Fibroblast of gingiva (primary cell): ENCODE results near the gene TRIM61.
A peak's percentile ranks its signal among the peaks of the same experiment; 100 is the strongest.
"Not testable (repeated sequence)": the region's sequence is repeated elsewhere in the genome, so short reads cannot be mapped to it uniquely, and the experiment has no call there.

Experiments
- DNase-seq: peaks from one replicate; pipeline ENCODE4 v3.0.0-alpha.2; 2011; ENCODE audit warnings: low read depth

Gene TRIM61

DNA sequence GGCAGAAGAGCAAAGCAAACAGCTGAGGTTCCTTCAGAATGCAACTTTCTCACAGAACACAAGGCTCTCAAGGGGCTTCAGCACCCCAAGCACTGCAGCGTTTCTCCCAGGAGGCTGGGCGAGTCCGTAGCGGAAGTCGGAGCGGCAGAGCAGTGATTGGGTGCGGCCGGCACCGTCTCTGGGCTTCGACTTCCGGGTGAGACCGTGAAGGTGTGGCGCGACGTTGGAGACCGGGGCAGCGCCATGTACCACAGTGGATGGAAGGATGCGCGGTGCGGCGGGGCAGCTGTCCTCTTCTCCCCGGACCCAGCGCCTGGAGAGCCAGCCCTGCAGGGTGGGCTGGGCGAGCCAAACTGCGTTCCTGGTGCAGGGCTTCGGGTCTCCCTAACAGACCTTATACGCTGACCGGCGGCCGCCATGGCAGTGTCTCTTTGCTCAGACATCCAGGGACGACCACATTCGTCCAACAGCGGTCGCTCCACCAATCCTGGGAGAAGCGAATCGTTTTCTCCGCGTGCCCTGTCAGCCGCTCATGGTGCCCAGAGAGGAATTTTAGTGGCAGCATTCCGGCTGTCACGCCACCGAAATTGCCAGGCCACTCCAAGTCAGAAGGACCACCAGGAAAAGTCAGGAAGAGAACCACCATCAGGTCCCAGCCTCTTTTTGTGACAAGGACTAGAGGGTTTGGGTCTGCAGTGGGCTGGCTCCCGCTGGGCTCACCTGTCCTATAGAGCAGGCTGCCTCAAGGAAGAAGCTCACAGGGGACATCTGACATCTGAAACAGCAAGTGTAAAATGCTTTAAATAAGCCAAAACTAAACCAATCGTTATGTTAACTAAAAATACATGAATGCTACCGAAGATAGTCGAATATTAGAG lies 20.5 kb downstream of the TRIM61 start:
- DNase-seq: peak; percentile 72

DNA sequence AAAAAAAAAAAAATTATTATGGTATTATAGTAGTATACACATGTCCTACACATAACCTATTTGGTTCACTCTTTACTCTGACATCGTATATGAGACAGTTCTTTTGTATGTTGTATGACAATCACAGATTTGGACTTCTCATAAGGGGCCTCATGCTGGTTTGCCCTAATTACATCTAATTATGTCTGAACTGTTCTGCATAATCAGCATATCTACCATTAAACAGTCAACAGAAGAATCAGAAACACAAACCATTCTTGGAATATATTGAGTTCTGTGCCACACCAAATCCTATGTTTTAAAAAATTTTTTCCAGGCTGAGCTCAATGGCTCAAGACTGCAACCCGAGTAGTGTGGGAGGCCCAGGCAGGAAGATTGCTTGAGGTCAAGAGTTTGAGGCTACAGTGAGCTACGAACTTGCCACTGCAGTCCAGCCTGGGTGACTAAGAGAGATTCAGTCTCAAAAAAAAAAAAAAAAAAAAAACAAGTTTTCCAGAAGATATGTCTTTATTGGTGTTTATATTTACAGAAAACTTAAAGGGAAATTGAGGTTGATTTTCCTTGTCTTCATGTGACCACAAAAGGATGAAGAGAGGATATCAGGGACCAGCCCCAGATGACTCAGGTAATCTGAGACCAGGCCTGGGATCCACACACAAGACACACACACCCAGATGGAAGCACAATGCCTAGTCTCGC lies 22.2 kb downstream of the TRIM61 start:
- DNase-seq: no peak

DNA sequence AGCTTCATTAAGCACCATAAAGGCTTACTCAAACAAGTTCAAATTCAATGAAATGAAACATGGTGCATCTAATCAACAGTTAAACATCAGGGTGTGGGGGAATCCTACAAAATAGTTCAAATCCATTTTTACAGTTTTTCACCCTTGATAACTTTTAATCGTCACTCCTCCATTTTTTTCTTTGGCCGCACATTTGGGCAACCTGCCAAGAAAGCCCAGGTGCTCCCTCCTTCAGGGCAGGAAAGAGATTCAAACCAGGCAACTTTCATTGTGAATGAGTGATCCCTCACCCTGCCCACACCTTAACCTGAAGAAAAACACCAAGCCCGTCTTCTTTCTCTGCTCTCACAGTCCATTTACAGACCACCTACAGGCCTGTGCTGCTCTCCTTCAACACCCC lies 24.9 kb downstream of the TRIM61 start:
- DNase-seq: no peak

DNA sequence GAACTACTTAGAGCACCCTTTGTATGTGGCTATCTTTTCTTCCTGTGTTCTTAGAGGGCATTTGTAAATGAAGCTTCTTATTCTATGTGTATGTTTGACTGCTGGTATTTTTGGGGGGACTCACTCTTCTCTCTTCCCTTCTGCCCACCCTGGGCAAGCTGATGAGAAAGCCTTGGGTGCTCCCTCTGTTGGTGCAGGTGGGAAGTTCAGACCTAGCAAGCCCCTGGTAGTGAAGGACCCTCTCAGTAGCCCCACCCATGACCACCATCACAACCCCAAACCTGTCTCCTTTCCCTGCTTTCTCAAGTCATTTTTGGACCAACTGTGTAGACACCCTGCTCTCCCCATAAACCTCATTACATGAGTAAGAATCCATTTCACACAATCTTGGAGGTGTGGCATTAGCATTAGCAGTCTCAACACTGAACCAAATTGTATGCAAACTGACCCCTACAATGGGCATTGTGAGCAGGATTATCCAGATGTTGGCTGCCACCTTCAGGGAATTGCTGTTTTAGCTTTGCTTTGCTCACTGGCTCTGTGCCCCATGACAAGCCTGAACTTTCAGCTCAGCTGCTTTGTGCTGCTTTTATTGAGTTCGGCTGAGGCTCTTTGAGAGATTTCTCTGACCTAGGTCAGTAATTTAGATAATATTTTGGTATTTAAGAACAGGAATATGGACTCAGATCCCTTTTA lies 27.9 kb downstream of the TRIM61 start:
- peak; percentile 30 for DNase-seq

DNA sequence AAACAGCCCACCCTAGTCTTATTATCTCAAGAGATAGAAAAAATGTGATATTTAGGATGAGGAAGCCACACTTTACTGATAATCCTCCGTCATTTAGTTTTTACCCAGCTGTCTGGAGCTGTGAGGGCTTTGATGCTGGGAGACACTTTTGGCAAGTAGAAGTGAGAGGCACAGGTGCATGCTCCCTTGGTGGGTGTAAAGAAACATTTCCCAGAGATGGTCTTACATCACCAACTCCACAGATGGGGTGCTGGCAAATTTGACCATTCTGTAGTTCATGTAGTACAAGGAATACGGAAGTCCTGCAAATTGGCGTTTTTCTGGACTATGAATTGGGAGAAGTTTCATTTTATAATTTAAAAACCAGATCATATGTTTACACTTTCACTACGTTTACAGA lies 28.5 kb downstream of the TRIM61 start:
- DNase-seq: no peak

DNA sequence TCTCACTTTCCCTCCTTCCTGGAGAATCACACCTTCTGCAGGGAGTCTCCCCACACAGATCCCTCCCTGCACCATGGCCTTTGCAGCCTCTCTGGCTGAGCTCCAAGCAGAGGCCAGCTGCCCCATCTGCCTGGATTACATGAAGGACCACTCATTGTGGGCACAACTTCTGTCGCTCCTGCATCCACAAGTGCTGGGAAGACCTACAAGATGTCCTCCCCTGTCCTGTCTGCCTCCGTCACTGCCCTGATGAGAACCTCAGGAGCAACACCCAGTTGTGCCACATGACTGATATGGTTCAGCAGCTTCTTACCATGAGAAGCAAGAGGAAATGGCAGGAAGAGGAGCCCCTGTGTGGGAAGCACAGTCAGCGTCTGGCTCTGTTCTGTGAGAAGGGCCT lies 29.5 kb downstream of the TRIM61 start:
- DNase-seq: not testable (repeated sequence)

DNA sequence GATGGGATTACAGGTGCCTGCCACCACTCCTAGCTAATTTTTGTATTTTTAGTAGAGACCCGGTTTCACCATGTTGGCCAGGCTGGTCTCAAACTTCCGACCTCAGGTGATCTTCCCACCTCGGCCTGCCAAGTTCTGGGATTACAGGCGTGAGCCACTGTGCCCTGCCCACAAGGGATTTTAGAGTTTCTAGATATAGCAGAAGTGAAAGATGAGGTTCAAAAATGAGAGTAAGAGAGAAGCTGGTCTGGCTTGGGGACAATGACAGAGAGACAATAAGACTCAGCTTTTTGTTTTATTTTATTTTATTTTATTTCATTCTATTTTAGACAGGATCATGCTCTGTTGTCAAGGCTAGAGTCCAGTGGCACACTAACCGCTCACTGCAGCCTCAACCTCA lies 30.6 kb downstream of the TRIM61 start:
- no peak for DNase-seq

DNA sequence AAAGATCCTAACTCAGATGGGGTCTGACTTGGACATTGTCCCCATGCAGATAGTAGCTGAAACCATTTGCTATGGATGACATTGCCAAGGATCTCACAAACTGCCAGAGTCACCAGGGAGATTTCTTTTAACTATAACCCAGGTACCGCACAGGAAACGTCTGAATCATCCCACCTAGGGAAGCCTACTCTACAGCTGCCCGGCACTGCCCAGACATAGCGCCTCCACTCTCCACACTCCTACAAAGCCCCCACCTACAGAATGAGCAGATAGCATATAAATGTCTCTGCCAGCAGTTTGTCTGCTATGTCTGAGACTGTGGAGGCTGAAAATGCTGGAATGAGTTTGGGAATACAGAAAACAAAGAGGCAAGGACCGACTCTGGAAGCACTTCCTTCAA lies 32.3 kb downstream of the TRIM61 start:
- no peak for DNase-seq

DNA sequence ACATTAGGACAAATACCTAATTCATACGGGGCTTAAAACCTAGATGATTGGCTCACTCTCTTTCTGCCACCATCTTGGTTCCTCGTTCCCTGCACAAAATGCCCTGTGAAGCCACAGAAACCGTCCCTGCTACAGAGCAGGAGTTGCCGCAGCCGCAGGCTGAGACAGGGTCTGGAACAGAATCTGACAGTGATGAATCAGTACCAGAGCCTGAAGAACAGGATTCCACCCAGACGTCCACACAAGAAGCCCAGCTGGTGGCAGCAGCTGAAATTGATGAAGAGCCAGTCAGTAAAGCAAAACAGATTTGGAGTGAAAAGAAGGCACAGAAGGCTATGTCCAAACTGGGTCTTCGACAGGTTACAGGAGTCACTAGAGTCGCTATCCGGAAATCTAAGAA lies 34.3 kb downstream of the TRIM61 start:
- peak; percentile 20 for DNase-seq

DNA sequence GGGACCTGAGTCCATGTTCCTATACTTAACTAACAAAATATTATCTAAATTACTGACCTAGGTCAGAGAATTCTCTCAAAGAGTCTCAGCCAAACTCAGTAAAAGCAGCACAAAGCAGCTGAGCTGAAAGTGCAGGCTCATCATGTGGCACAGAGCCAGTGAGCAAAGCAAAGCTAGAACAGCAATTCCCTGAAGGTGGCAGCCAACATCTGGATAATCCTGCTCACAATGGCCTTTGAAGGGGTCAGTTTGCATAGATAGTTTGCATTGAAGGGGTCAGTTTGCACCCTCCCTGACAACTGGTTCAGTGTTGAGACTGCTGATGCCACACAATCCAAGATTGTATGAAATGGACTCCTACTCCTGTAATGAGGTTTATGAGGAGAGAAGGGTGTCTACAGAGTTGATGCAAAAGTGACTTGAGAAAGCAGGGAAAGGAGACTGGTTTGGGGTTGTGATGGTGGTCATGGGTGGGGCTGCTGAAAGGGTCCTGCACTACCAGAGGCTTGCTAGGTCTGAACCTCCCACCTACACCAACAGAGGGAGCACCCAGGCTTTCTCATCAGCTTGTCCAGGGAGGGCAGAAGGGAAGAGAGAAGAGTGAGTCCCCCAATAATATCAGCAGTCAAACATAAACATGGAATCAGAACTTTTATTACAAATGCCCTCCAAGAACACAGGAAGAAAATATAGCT lies 39.7 kb downstream of the TRIM61 start:
- peak; percentile 63 for DNase-seq

DNA sequence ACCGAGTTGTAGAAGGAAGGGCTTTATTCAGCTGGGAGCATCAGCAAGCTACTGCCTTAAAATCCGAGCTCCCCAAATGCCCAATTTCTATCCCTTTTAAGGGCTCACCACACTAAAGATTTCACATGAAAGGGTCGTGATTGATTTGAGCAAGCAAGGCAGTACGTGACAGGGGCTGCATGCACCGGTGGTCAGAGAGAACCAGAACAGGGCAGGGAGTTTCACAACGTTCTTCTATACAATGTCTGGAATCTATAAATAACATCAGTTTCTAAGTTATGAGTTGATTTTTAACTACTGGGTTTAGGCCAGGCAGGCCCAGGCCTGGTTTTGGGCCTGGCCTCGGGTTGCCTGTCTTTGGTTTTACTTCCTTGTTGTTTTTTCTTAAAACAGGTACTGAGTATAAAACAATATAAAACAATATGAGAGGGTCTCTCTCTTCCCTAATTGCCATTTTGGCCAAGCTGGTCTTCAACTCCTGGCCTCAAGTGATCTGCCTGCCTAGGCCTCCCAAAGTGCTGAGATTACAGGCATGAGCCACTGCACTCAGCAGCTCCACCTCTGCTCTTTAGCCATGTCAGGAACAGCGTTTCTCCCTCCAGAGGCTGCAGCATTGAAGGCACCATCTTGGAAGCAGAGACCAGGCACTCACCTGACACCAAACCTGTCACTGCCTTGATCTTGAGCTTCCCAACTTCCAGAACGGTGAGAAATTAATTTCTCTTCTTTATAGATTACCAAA lies 41.4 kb downstream of the TRIM61 start:
- not testable (repeated sequence) for DNase-seq

DNA sequence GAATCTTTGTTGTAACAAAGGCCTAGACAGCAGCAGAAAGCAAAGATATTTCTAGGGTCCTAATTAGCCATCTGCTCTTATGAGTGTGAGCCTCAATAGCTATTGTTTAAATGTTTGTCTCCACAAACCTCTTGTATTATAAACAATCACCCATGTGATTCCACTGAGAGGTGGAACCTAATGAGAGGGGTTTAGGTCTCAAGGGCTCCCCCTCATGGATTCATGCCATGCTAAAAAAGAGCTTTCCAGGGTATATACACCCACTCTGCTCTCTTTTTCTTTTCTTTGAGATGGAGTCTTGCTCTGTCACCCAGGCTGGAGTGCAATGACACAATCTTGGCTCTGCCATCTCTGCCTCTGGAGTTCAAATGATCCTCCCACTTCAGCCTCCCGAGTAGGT lies 42.1 kb downstream of the TRIM61 start:
- DNase-seq: no peak

DNA sequence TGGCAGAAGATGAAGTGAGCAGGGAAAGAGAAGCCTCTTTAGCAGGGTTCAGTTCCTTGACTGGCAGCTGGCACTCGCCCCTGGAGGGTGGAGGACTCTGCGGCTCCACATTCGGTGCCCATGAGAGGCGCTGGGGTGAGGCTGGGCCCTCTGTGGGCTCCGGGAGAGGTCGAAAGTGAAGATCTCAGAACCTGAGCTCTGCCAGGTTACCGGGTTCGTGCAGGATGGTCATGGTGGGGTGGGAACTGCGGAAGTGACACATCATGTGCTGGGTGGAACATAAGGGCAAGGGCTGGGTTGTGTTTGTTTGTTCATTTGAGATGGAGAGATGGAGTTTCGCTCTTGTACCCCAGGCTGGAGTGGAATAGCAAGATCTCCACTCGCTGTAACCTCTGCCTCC lies 44.2 kb downstream of the TRIM61 start:
- DNase-seq: no peak

DNA sequence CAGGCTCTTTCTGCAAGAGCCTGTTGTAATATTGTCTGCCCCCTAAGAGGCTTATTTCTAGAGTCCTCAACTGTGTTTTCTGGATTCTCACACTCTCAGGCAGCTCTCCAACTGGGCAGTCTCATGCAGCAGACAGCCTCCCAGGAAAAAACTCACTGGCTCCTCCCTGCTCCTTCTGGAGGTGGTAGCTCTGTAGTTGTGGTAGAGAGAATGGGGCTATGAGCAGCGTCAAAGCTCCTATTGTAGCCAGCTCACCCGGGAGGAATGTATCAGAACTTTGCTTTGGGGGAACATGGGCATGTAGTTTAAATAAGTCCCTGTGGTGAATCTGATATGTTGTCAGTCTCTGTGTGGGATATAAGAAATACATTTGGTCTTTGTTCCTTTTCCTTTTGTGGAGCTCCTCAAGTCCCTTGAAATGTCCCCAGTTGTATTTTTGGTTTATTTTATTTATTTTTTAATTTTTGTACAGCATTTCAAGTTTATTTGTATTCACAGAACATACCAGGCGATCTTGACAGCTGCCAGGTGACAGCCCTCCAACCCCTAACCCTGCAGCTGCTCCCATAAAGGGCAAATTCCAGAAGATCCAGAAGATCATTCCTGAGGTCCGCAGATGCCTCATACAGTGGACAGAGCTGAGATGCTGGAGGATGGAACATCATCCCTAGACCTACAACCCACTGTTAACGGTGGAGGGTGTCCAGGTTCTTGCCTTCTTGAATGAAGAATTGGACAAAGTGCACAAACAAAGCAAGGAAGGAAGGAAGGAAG lies 45.7 kb downstream of the TRIM61 start:
- DNase-seq: no peak

DNA sequence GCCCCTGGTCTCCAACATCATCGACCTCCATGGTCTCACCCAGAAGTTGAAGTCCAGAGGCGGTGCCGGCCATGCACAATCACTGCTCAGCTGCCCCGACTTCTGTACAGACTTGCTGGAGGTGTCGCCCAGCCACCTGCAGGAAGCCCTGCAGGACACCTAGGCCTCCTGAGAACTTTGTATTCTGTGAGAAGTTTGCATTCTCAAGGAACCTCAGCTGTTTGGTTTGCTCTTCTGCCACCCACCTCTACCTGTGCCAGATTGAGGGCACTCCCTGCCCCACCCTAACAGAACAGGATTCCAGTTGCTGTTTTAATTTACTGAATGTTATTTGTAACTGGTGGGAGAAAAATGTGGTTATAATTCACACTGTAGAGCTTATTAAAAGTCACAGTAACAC lies 46.8 kb downstream of the TRIM61 start:
- DNase-seq: no peak

DNA sequence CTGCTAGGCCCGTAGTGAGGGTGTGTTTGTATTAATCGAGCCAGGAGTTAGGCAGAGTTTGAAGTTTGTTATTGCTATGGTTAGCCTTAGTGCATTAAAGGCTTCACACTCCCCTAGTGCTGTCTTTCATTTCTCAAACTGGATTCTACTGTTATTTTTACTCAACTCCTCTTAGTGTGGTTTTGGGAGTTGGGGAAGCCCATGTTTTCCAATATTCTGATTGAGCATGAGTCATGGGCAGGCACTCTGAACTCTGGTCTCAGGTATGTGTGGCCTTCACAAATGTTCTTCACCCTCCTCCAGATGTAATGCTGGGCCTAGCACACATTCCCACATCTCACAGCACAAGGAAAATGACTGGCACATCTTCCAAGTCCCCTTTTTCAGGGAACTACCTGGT lies 50.4 kb downstream of the TRIM61 start:
- not testable (repeated sequence) for DNase-seq

DNA sequence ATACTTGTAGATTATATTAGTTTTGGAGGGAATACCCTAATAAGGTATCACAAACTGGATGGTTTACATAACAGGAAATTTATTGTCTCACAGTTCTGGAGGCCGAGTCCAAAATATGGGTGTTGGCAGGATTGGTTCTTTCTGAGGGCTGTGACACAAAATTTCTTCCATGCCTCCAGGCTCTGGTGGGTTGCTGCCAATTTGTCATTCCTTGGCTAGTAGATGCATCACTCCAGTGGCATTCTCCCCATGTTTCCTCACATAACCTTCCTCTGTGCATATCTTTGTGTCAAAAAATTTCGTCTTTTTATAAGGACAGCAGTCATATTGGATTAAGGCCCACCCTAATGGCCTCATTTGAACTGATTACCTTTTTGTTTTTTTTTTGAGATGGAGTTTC lies 51.2 kb downstream of the TRIM61 start:
- peak; percentile 84 for DNase-seq

DNA sequence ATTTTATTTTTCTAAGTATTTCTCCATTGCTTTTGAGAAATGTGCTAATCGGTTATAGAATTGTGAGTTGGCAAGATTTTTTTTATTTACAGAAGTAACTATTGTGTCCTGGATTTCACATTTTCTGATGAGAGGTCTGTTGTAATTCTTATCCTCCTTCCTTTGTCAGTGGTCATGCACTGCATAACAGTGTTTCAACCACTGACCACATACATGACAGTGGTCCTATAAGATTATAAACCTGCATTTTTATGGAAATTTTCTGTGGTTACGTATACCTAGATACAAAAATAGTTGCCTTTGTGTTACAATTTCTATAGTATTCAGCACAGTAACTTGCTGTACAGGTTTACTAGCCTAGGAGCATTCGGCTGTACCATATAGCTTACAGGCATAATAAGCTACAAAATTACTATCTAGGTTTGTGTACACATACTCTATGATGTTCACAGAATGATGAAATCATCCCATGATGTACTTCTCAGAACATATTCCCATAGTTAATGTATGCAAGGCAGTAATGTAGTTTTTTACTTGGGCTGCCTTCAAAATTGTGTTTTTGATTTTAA lies 52.7 kb downstream of the TRIM61 start:
- no peak for DNase-seq

DNA sequence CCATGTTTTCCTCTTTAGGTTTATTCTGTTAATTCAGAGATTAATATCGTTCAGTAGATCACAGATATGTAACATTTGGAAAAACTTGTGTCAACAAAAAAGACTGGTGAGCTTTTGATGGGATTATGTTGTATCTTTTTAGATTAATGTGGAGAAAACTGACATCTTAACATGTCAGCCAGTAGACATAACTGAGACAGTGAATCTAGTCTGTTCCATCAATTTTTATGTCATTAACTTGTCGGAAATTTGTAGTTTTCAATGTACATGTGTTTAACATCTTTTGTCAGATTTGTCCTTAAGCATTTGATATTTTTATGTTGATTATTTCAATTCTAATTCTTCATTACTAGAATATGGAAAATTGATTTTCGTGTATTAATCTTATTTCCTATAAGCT lies 58.5 kb downstream of the TRIM61 start:
- no peak for DNase-seq
